H9 (cell line): ENCODE results near the gene SH2D6. TPM values are rescaled to one million over a fixed set of nuclear protein-coding genes. Genes with fewer than 3 reads are reported as not detected.

Source experiments
- DNase-seq: peaks from one replicate; pipeline ENCODE4 v3.0.0-alpha.2; 2017
- H2AFZ ChIP-seq: one replicate; pipeline ENCODE4 v1.6.1; 2013; ENCODE audit warnings: mild to moderate bottlenecking, low read length, control low read depth, moderate library complexity
- H2AK5ac ChIP-seq: 2 replicates; pipeline ENCODE4 v1.6.1; 2013; ENCODE audit warnings: low read length, control low read depth, mixed read lengths; ENCODE audit not compliant: insufficient read length
- H2BK120ac ChIP-seq: one replicate; pipeline ENCODE4 v1.6.1; 2013; ENCODE audit warnings: low read depth, mild to moderate bottlenecking, low read length, control low read depth, inconsistent platforms; ENCODE audit not compliant: poor library complexity, severe bottlenecking
- H2BK12ac ChIP-seq: 2 replicates; pipeline ENCODE4 v1.6.1; 2013; ENCODE audit warnings: low read length, control low read depth, mixed read lengths, low read depth; ENCODE audit not compliant: insufficient read length
- H2BK15ac ChIP-seq: 2 replicates; pipeline ENCODE4 v1.6.1; 2013; ENCODE audit warnings: low read depth, low read length, control low read depth
- H2BK20ac ChIP-seq: one replicate; pipeline ENCODE4 v1.6.1; 2013; ENCODE audit warnings: low read depth, mild to moderate bottlenecking, low read length, control low read depth, inconsistent platforms; ENCODE audit not compliant: poor library complexity, severe bottlenecking
- H2BK5ac ChIP-seq: 2 replicates; pipeline ENCODE4 v1.6.1; 2013; ENCODE audit warnings: low read length, control low read depth, mixed read lengths; ENCODE audit not compliant: insufficient read length
- H3K14ac ChIP-seq: 2 replicates; pipeline ENCODE4 v1.6.1; 2013; ENCODE audit warnings: low read length, control low read depth; ENCODE audit not compliant: insufficient read depth
- H3K18ac ChIP-seq: 2 replicates; pipeline ENCODE4 v1.6.1; 2013; ENCODE audit warnings: low read depth, mild to moderate bottlenecking, mixed read lengths, low read length, control low read depth; ENCODE audit not compliant: insufficient read length
- H3K23ac ChIP-seq: 2 replicates; pipeline ENCODE4 v1.6.1; 2013; ENCODE audit warnings: low read length, control low read depth, mixed read lengths, low read depth; ENCODE audit not compliant: insufficient read length
- H3K23me2 ChIP-seq: 2 replicates; pipeline ENCODE4 v1.6.1; 2013; ENCODE audit warnings: low read depth, mild to moderate bottlenecking, mixed read lengths, low read length, control low read depth; ENCODE audit not compliant: insufficient read length, poor library complexity, severe bottlenecking
- H3K27ac ChIP-seq: 2 replicates; pipeline ENCODE4 v1.5.1; 2013; ENCODE audit warnings: low read length, control low read depth, mixed read lengths, low read depth; ENCODE audit not compliant: insufficient read length
- H3K27me3 ChIP-seq: 2 replicates; pipeline ENCODE4 v1.6.1; 2013; ENCODE audit warnings: low read length, control low read depth, inconsistent platforms; ENCODE audit not compliant: insufficient read depth
- H3K4ac ChIP-seq: 2 replicates; pipeline ENCODE4 v1.6.1; 2013; ENCODE audit warnings: low read depth, mild to moderate bottlenecking, control low read depth, inconsistent platforms, low read length, moderate library complexity
- H3K4me1 ChIP-seq: 2 replicates; pipeline ENCODE4 v1.6.1; 2013; ENCODE audit warnings: low read length, control low read depth, inconsistent platforms; ENCODE audit not compliant: insufficient read depth
- H3K4me2 ChIP-seq: 2 replicates; pipeline ENCODE4 v1.6.1; 2013; ENCODE audit warnings: low read length, control low read depth, mixed read lengths; ENCODE audit not compliant: insufficient read length, insufficient read depth
- H3K56ac ChIP-seq: 2 replicates; pipeline ENCODE4 v1.6.1; 2013; ENCODE audit warnings: low read depth, mild to moderate bottlenecking, mixed read lengths, low read length, control low read depth; ENCODE audit not compliant: insufficient read length
- H3K79me1 ChIP-seq: 2 replicates; pipeline ENCODE4 v1.6.1; 2013; ENCODE audit warnings: low read depth, mild to moderate bottlenecking, moderate library complexity, low read length, control low read depth, inconsistent platforms; ENCODE audit not compliant: insufficient read depth, poor library complexity, severe bottlenecking
- H3K79me2 ChIP-seq: 2 replicates; pipeline ENCODE4 v1.6.1; 2013; ENCODE audit warnings: low read length, control low read depth, inconsistent platforms; ENCODE audit not compliant: insufficient read depth
- H3K9ac ChIP-seq: 2 replicates; pipeline ENCODE4 v1.6.1; 2013; ENCODE audit warnings: low read length, control low read depth, mixed read lengths; ENCODE audit not compliant: insufficient read length; ENCODE audit errors: extremely low read depth
- H3K9me3 ChIP-seq: one replicate; pipeline ENCODE4 v1.6.1; 2013; ENCODE audit warnings: low read depth, low read length, inconsistent platforms; ENCODE audit not compliant: control insufficient read depth
- H3T11ph ChIP-seq: one replicate; pipeline ENCODE4 v1.6.1; 2013; ENCODE audit warnings: mild to moderate bottlenecking, low read length, control low read depth, inconsistent platforms
- H4K20me1 ChIP-seq: one replicate; pipeline ENCODE4 v1.6.1; 2013; ENCODE audit not compliant: control insufficient read depth, insufficient read length, insufficient read depth
- H4K5ac ChIP-seq: 2 replicates; pipeline ENCODE4 v1.6.1; 2013; ENCODE audit warnings: low read depth, mild to moderate bottlenecking, mixed read lengths, low read length, control low read depth; ENCODE audit not compliant: insufficient read length
- H4K8ac ChIP-seq: replicated peaks from 2 replicates; pipeline ENCODE4 v1.6.1; 2013; ENCODE audit warnings: low read length, control low read depth, mixed read lengths, low read depth; ENCODE audit not compliant: insufficient read length
- H4K91ac ChIP-seq: 2 replicates; pipeline ENCODE4 v1.6.1; 2013; ENCODE audit warnings: low read depth, mild to moderate bottlenecking, moderate library complexity, mixed read lengths, low read length, control low read depth; ENCODE audit not compliant: insufficient read length
- H3K27ac Mint-ChIP-seq, 3 experiments: 2 replicates in 2 of 3; 3 replicates in 1 of 3; pipeline ENCODE4 v1.8.0; 2020 to 2021; ENCODE audit warnings: mixed read lengths in 3 of 3, mild to moderate bottlenecking in 1 of 3, moderate library complexity in 1 of 3
- H3K27me3 Mint-ChIP-seq: 2 replicates; pipeline ENCODE4 v1.8.0; 2021; ENCODE audit warnings: low read depth, mild to moderate bottlenecking, moderate library complexity, mixed read lengths
- H3K36me3 Mint-ChIP-seq, 3 experiments: 2 replicates in 2 of 3; 3 replicates in 1 of 3; pipeline ENCODE4 v1.8.0; 2020 to 2021; ENCODE audit warnings: low read depth in 3 of 3, mixed read lengths in 3 of 3; ENCODE audit not compliant: insufficient read depth in 1 of 3
- H3K4me1 Mint-ChIP-seq, 2 experiments: 2 replicates each; pipeline ENCODE4 v1.8.0; 2020; ENCODE audit warnings: mixed read lengths in 2 of 2
- H3K4me3 Mint-ChIP-seq, 2 experiments: 2 replicates in 1 of 2; 3 replicates in 1 of 2; pipeline ENCODE4 v1.8.0; 2020 to 2021; ENCODE audit warnings: mild to moderate bottlenecking in 2 of 2, mixed read lengths in 2 of 2, moderate library complexity in 1 of 2
- H3K9me3 Mint-ChIP-seq, 2 experiments: 2 replicates in 1 of 2; 3 replicates in 1 of 2; pipeline ENCODE4 v1.8.0; 2020; ENCODE audit warnings: mild to moderate bottlenecking in 2 of 2, mixed read lengths in 2 of 2, moderate library complexity in 1 of 2
- WGBS: extraction: QIAGEN DNeasy Blood & Tissue Kit; methylation state at CpG from one replicate; pipeline ENCODE4 v1.1.7; 2013; ENCODE audit warnings: missing lambda C conversion rate, low lambda C conversion rate, mixed read lengths; ENCODE audit not compliant: insufficient read length; ENCODE audit errors: extremely low coverage; 5-methylcytosine and 5-hydroxymethylcytosine counted together
- total RNA-seq: library from RNA; stranded (reverse); gene quantifications from 2 replicates; pipeline ENCODE4 v1.2.1, GENCODE V29; 2021
- TF ChIP-seq, protein P1 (sequence below): fragments of 200-600 bp; sonication (generic); conservative IDR thresholded peaks from 3 replicates; pipeline ENCODE4 v1.8.0; 2021; ENCODE audit warnings: antibody characterized with exemption, mild to moderate bottlenecking

Gene SH2D6
- total RNA-seq, 1 experiment from 2014 or later = 0.61 TPM

DNA sequence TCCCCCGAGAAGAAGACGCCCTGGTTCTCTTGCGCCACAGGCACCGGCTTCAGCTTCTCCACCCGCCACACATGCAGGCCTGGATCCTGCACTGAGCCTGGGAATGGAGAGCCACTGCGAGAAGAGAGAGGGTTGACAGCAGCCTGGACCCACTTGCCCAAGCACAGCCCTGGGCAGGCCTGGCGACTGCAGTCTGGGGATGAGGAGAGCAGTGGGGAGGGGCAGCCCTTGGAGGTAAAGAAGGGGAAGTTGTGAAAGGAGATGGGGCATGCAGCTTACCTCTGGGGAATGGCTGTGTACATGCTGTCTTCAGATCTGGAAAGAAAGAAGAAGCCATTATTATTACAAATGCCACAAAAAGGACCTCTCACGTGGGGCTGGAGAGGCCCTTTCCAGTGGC is 16.7 kb upstream of the SH2D6 start:
- H3K79me1 ChIP-seq = no peaks in the 10 kb centered on the region
- H3K4me1 ChIP-seq = no peaks in the 10 kb centered on the region; the same call in 1 of the 2 replicates
- H3K27ac ChIP-seq = no peak overlapping the region
- no peak overlapping the region for H2BK15ac ChIP-seq
- no peaks in the 10 kb centered on the region for H3K27me3 Mint-ChIP-seq
- peaks cover 2 to 30% (median 24%) of the 10 kb centered on the region in 3 experiments; a peak in 6 of 7 replicates for H3K36me3 Mint-ChIP-seq
- H3K18ac ChIP-seq = no peak overlapping the region
- H2BK20ac ChIP-seq = no peak overlapping the region
- H4K5ac ChIP-seq = no peak overlapping the region
- TF ChIP-seq, protein P1, sequence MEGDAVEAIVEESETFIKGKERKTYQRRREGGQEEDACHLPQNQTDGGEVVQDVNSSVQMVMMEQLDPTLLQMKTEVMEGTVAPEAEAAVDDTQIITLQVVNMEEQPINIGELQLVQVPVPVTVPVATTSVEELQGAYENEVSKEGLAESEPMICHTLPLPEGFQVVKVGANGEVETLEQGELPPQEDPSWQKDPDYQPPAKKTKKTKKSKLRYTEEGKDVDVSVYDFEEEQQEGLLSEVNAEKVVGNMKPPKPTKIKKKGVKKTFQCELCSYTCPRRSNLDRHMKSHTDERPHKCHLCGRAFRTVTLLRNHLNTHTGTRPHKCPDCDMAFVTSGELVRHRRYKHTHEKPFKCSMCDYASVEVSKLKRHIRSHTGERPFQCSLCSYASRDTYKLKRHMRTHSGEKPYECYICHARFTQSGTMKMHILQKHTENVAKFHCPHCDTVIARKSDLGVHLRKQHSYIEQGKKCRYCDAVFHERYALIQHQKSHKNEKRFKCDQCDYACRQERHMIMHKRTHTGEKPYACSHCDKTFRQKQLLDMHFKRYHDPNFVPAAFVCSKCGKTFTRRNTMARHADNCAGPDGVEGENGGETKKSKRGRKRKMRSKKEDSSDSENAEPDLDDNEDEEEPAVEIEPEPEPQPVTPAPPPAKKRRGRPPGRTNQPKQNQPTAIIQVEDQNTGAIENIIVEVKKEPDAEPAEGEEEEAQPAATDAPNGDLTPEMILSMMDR = no peak
- H3K9ac ChIP-seq = no peak overlapping the region
- no peak overlapping the region for H2BK12ac ChIP-seq
- no peak overlapping the region for H3K4me2 ChIP-seq
- no peak overlapping the region for H2AFZ ChIP-seq
- H3K14ac ChIP-seq = no peak overlapping the region; the same call in 1 of the 2 replicates
- no peaks in the 10 kb centered on the region for H3K23me2 ChIP-seq
- H3K79me2 ChIP-seq = no peaks in the 10 kb centered on the region
- H3K4me3 Mint-ChIP-seq = no peak overlapping the region
- H3T11ph ChIP-seq = no peak overlapping the region
- H2BK5ac ChIP-seq = no peak overlapping the region
- no peaks in the 10 kb centered on the region for H4K20me1 ChIP-seq
- no peak for DNase-seq
- no peak overlapping the region; a peak in 1 of 7 replicates for H3K27ac Mint-ChIP-seq
- no peak overlapping the region for H2BK120ac ChIP-seq
- H3K4me1 Mint-ChIP-seq = peaks cover 7 to 10% of the 10 kb centered on the region in 2 experiments
- H4K91ac ChIP-seq = no peak overlapping the region
- no CpG with 5 or more reads among the region's 8 CpGs for WGBS
- H3K9me3 ChIP-seq = no peaks in the 10 kb centered on the region
- H3K4ac ChIP-seq = no peak overlapping the region
- H3K23ac ChIP-seq = no peak overlapping the region
- H3K56ac ChIP-seq = no peak overlapping the region
- peaks cover 6 to 14% of the 10 kb centered on the region in 2 experiments; a peak in 4 of 5 replicates for H3K9me3 Mint-ChIP-seq
- H2AK5ac ChIP-seq = no peak overlapping the region
- no peaks in the 10 kb centered on the region for H3K27me3 ChIP-seq
- no peak overlapping the region for H4K8ac ChIP-seq
